ENCODE measurements around the gene LYRM4. TPM values are rescaled to one million over a fixed set of nuclear protein-coding genes. Genes with fewer than 3 reads are reported as not detected.

LYRM4 gene
- total and polyA plus RNA-seq, 2 experiments from 2014 or later, result 51.0 to 62.0 TPM

DNA sequence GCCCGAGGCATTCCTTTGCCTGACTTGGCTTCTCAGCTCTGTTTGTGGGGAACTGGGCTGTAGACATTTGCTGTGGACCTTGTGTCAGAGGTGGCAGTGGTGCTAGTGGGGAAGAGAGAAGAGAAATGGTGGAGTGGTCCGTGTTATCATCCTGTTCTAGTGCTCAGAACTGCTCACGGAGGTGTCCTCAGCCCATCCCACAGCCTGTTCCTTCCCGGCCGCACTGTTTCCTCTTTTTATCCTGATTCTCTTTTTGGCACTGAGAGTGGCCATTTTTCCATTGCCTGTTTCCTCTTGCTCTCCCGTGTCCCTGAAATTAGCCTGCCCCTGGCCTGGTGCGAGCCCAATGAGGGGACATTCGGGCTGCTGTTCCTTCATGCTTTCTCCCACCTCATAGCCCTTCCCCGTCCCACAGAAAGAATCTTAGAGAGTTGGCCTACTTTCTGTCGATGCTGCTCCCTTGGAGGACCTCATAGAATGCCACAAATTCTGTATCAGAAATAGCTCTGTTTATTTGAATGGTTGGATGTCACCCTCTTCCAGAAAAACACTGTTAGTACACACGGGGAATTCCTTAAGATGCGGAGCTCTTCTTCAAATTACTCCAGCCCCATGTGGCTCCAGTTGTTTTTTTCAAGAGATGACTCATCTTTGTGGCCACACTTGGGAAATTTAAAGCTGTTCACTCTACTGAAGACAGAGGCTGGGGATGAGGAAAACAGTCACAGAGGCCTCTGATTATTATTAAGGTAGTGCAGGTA lies 26.6 kb upstream of the LYRM4 start (continued):
- TF ChIP-seq, protein P1, sequence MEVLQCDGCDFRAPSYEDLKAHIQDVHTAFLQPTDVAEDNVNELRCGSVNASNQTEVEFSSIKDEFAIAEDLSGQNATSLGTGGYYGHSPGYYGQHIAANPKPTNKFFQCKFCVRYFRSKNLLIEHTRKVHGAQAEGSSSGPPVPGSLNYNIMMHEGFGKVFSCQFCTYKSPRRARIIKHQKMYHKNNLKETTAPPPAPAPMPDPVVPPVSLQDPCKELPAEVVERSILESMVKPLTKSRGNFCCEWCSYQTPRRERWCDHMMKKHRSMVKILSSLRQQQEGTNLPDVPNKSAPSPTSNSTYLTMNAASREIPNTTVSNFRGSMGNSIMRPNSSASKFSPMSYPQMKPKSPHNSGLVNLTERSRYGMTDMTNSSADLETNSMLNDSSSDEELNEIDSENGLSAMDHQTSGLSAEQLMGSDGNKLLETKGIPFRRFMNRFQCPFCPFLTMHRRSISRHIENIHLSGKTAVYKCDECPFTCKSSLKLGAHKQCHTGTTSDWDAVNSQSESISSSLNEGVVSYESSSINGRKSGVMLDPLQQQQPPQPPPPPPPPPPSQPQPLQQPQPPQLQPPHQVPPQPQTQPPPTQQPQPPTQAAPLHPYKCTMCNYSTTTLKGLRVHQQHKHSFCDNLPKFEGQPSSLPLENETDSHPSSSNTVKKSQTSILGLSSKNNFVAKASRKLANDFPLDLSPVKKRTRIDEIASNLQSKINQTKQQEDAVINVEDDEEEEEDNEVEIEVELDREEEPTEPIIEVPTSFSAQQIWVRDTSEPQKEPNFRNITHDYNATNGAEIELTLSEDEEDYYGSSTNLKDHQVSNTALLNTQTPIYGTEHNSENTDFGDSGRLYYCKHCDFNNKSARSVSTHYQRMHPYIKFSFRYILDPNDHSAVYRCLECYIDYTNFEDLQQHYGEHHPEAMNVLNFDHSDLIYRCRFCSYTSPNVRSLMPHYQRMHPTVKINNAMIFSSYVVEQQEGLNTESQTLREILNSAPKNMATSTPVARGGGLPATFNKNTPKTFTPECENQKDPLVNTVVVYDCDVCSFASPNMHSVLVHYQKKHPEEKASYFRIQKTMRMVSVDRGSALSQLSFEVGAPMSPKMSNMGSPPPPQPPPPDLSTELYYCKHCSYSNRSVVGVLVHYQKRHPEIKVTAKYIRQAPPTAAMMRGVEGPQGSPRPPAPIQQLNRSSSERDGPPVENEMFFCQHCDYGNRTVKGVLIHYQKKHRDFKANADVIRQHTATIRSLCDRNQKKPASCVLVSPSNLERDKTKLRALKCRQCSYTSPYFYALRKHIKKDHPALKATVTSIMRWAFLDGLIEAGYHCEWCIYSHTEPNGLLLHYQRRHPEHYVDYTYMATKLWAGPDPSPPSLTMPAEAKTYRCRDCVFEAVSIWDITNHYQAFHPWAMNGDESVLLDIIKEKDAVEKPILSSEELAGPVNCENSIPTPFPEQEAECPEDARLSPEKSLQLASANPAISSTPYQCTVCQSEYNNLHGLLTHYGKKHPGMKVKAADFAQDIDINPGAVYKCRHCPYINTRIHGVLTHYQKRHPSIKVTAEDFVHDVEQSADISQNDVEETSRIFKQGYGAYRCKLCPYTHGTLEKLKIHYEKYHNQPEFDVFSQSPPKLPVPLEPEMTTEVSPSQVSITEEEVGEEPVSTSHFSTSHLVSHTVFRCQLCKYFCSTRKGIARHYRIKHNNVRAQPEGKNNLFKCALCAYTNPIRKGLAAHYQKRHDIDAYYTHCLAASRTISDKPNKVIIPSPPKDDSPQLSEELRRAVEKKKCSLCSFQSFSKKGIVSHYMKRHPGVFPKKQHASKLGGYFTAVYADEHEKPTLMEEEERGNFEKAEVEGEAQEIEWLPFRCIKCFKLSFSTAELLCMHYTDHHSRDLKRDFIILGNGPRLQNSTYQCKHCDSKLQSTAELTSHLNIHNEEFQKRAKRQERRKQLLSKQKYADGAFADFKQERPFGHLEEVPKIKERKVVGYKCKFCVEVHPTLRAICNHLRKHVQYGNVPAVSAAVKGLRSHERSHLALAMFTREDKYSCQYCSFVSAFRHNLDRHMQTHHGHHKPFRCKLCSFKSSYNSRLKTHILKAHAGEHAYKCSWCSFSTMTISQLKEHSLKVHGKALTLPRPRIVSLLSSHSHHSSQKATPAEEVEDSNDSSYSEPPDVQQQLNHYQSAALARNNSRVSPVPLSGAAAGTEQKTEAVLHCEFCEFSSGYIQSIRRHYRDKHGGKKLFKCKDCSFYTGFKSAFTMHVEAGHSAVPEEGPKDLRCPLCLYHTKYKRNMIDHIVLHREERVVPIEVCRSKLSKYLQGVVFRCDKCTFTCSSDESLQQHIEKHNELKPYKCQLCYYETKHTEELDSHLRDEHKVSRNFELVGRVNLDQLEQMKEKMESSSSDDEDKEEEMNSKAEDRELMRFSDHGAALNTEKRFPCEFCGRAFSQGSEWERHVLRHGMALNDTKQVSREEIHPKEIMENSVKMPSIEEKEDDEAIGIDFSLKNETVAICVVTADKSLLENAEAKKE (CRISPR knock-in tag; IDR thresholded peaks at IDR 0.05), result no peak
- no peak for TF ChIP-seq ZNF331 (CRISPR knock-in tag; IDR thresholded peaks at IDR 0.05; ENCODE audit: low read depth)
- TF ChIP-seq, protein P2, sequence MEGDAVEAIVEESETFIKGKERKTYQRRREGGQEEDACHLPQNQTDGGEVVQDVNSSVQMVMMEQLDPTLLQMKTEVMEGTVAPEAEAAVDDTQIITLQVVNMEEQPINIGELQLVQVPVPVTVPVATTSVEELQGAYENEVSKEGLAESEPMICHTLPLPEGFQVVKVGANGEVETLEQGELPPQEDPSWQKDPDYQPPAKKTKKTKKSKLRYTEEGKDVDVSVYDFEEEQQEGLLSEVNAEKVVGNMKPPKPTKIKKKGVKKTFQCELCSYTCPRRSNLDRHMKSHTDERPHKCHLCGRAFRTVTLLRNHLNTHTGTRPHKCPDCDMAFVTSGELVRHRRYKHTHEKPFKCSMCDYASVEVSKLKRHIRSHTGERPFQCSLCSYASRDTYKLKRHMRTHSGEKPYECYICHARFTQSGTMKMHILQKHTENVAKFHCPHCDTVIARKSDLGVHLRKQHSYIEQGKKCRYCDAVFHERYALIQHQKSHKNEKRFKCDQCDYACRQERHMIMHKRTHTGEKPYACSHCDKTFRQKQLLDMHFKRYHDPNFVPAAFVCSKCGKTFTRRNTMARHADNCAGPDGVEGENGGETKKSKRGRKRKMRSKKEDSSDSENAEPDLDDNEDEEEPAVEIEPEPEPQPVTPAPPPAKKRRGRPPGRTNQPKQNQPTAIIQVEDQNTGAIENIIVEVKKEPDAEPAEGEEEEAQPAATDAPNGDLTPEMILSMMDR (conservative IDR thresholded peaks at IDR 0.05; ENCODE audit: low read depth in 2 of 2), result no peak
- no peak for TF ChIP-seq JUNB (IDR thresholded peaks at IDR 0.05; ENCODE audit: unreplicated experiment)
- TF ChIP-seq ZNF114 (CRISPR knock-in tag; IDR thresholded peaks at IDR 0.05), result no peak
- no peak for TF ChIP-seq POLR2AphosphoS5 (IDR thresholded peaks at IDR 0.05; ENCODE audit: low read depth)
- no peak for TF ChIP-seq CREB1 (CRISPR knock-in tag; IDR thresholded peaks at IDR 0.05; ENCODE audit: low read depth)
- TF ChIP-seq, protein P3, sequence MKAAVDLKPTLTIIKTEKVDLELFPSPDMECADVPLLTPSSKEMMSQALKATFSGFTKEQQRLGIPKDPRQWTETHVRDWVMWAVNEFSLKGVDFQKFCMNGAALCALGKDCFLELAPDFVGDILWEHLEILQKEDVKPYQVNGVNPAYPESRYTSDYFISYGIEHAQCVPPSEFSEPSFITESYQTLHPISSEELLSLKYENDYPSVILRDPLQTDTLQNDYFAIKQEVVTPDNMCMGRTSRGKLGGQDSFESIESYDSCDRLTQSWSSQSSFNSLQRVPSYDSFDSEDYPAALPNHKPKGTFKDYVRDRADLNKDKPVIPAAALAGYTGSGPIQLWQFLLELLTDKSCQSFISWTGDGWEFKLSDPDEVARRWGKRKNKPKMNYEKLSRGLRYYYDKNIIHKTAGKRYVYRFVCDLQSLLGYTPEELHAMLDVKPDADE (IDR thresholded peaks at IDR 0.05), result no peak
